NCI-H446 treated with DMSO at 0.1 percent for 48 hours (cell line): ENCODE data around the gene FLRT3.

ENCODE experiments used
- DNase-seq: peaks from one replicate; lab custom pipeline; 2025; lab: John Stamatoyannopoulos, UW

Gene FLRT3

GRCh38 chr20:14319704-14320103, 17.7 kb downstream of the FLRT3 start:
- no peak for DNase-seq

GRCh38 chr20:14313341-14314020, 23.9 kb downstream of the FLRT3 start:
- DNase-seq, result no peak

GRCh38 chr20:14312001-14312400, 25.4 kb downstream of the FLRT3 start:
- DNase-seq, result no peak

- no peak for DNase-seq
These were observed 26.3 kb downstream of the FLRT3 start for GRCh38 chr20:14310977-14311627.

GRCh38 chr20:14307956-14308355, 29.5 kb downstream of the FLRT3 start:
- DNase-seq, result no peak

GRCh38 chr20:14304472-14304871, 32.9 kb downstream of the FLRT3 start:
- no peak for DNase-seq

- DNase-seq, result no peak
These were observed 33.8 kb downstream of the FLRT3 start for GRCh38 chr20:14303651-14304050.

- no peak for DNase-seq
These were observed 34.3 kb downstream of the FLRT3 start for GRCh38 chr20:14303106-14303505.

- DNase-seq, result no peak
These were observed 37.6 kb downstream of the FLRT3 start for GRCh38 chr20:14299831-14300230.

GRCh38 chr20:14295770-14296309, 41.6 kb downstream of the FLRT3 start:
- DNase-seq, result no peak

GRCh38 chr20:14295238-14295637, 42.2 kb downstream of the FLRT3 start:
- no peak for DNase-seq

GRCh38 chr20:14291502-14291901, 45.9 kb downstream of the FLRT3 start:
- no peak for DNase-seq

- no peak for DNase-seq
These were observed 48.8 kb downstream of the FLRT3 start for GRCh38 chr20:14288341-14289330.

- no peak for DNase-seq
These were observed 53.0 kb downstream of the FLRT3 start for GRCh38 chr20:14284443-14284842.

GRCh38 chr20:14282140-14282539, 55.3 kb downstream of the FLRT3 start:
- DNase-seq, result no peak
